GM21360 (cell line): ENCODE measurements around the gene RNF186.
A peak's percentile ranks its signal among the peaks of the same experiment; 100 is the strongest.
"Not testable (repeated sequence)": the region's sequence is repeated elsewhere in the genome, so short reads cannot be mapped to it uniquely, and the experiment has no call there.

Experiments used
- ATAC-seq: cut with Tn5 transposase; IDR thresholded peaks from one replicate; pipeline ENCODE4 v1.9.1; 2021; ENCODE audit warnings: mild to moderate bottlenecking, moderate library complexity; ENCODE audit not compliant: unreplicated experiment

The RNF186 gene

DNA sequence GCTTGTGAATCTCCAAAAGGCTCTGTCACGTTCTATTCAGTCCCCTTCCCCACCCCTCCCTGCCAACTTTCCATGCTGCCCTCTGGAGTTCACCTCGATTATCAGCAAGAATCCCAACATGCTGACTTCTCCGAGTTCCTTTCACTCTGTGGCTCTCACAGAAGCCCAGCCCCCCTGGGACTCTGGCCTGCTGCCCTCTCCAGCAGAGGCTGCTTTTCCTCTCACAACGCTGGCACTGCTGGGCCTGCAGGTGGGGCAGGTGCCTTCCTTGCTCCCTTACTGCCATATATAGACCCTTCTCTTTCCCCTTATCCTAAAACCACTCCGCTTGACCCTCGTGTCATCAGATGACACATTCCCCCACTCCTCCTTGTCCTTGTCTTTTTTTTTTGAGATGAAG, 10.2 kb upstream of the RNF186 start:
- ATAC-seq = no peak

DNA sequence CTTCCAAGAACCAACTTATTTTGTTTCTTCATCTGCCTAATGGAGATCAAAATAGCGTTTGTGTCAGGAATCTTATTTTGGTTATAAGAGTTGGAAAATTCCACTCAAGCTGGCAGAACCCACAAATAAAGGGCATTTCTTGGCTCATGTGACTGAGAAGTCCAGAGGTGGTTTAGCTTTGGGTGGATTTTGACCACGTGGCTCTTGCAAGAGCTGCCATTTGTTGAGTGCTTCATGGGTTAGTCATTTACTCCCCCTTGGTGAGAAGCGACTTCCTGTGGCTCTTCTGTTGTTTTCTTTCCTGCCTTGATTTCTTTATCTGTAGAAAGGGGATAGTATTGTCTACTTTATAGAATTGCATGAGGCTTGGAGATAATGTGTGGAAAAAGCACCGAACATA, 9.5 kb upstream of the RNF186 start:
- no peak for ATAC-seq

DNA sequence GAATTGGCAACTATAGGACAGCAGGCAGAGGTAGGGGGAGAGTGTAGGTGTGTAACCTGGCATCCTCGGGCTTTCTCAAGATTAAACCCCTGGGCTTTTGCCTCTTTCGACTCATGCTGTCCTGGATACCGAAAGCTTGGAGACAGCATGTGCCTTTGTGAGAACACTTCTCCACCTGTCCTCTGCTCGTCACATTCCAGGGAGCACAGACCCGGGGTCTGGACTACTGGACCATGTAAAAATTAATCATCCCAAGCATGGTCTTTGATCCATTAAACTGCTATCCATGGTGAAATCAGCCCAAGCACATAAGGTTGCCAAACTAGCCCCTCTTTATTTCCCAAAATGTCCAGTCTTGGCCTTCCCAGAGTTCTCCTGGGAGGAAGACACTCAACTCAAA, 9.0 kb upstream of the RNF186 start:
- ATAC-seq = no peak

DNA sequence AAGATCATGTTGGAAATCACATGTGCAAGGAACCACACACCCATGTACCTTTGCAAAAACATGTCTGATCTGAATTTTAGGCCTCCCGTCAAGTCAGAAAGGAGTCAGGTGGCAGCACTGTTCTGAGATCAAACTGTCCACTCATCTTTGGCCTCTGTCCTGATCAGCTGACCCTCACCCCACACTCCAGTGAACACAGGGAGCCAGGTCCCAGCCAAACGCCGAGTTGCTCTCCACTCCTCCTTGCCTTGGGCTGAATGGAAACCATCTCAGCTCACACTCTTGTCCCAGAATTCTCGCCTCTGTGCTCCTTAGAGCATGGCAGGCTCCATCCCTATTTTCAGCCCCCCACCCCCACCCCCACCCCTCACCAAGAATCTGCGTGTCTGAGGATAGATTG, 4.6 kb upstream of the RNF186 start:
- no peak for ATAC-seq

DNA sequence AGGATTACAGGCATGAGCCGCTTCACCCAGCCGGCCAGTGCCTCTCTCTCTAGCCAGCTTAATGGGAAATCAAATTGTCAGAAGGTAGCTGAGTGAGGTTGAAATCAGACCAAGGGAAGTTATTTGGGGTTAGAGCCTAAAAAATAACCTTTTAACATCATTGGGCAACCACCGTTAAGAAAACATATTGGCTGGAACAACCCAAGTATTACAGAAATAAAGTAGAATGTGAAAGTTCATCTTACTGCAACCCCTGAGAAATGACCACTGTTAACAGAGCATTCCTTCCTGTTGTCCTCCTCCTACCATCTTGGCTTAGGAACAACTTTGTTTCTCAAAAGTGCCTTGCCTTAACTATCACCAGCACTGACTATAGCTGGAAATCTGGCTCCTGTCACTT, 3.2 kb upstream of the RNF186 start:
- ATAC-seq = no peak

DNA sequence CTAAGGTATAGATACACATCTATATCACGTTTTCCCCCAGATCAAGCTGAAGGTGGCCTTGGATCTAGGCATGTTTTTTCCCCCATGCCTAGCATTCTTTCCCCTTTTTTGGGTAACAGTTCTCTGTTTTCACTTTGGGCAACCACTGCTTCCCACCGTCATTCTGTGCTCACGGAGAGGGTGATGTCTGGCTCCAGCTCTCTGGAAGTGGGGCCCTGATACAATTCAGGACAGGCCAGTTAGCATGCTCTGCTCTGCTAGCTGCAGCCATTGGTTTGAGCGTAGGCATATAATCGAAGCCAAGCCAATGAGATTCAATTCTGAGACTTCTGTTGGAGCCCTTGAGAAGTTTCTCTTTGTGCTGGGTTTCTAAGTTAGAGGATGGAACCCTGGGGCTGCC, 2.1 kb upstream of the RNF186 start:
- ATAC-seq = no peak

DNA sequence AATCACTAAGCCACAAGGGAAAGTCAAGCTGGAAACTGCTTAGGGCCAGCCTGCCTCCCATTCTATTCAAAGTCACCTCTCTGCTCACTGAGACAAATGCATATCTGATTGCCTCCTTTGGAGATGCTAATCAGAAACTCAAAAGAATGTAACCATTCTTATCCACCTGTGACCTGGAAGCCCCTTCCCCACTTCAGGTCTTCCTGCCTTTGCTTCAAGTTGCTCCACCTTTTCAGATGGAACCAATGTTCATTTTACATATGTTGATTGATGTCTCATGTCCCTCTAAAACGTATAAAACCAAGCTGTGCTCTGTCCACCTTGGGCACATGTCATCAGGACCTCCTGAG, 1.6 kb upstream of the RNF186 start:
- ATAC-seq = not testable (repeated sequence)

DNA sequence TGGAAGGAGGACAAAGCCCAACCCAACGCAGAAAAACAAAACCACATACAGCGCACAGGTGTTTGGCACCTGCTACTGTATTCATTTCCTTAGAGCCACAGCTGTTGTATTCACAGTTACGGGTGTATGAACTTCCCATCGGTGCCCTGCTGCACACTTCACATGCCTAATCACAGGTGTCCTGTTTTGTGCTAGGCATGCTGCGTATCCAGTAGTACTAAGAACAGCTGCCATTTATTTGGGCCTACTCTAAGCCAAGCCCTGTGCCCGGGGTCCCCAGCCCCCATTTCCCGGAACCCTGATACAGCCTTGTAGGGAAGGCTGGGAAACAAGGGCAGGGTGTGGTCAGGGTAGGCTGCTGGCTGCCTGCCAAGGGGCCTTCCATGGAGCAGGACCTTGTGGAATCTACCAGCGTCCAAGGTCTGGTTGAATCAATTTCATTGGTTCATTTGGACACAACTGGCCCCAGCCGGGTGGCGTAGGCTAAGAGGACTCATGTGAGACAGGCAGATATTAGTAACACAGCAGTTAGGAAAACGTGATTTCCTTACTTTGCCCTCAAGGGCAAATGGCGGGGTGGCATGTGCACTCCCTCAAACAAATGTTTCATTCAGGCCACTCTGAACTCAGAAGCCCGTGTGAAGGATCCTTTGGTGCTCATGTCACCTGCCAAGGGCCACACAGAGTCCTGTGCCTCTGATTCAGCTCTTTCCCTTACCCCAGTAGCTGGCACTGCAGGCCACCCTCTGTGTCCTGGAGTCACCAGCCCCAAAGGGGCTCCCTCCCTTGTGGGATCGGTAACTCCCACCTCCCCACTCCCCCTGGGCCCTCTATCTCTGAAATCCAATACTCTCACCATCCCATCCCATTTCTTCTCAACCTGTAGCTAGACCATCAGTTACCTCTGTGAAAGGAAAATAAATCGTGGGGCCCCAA, 986 bp upstream of the RNF186 start:
- no peak for ATAC-seq

DNA sequence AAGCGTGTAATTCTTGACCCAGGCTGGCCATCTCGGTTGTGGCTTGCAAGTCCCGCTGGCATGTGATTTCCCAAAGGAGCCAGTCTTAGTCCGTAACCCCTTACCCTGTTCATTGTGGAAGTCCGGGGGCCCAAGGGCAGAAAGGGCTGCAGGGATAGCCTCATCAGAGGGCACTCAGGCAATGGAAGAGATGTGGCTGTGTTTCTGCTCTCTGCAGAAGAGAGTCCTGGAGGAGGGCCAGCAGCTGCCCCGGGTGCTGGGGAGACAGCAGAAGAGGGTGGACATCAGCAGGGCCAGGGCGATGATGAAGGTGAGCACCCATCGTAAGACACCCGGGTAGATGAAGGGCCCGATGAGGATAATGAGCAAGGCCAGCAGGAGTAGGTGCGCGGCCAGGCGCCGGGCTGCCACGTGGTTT, 830 bp downstream of the RNF186 start:
- ATAC-seq = no peak

DNA sequence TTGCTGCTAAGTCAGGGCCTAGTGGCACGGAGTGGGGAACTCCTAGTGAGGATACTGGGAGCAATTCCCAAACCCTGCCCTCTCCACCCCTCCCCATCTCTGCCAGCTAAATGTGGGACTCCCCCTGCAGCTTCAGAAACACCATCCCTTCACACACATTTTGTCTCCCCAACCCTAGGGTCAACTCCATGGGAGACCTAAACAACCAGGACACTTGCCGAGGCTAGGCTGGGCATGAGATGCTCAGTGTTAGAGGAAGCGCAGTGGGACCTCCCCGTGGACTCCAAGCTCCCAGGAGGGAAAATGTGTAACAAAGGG, 1.5 kb downstream of the RNF186 start:
- ATAC-seq = no peak

DNA sequence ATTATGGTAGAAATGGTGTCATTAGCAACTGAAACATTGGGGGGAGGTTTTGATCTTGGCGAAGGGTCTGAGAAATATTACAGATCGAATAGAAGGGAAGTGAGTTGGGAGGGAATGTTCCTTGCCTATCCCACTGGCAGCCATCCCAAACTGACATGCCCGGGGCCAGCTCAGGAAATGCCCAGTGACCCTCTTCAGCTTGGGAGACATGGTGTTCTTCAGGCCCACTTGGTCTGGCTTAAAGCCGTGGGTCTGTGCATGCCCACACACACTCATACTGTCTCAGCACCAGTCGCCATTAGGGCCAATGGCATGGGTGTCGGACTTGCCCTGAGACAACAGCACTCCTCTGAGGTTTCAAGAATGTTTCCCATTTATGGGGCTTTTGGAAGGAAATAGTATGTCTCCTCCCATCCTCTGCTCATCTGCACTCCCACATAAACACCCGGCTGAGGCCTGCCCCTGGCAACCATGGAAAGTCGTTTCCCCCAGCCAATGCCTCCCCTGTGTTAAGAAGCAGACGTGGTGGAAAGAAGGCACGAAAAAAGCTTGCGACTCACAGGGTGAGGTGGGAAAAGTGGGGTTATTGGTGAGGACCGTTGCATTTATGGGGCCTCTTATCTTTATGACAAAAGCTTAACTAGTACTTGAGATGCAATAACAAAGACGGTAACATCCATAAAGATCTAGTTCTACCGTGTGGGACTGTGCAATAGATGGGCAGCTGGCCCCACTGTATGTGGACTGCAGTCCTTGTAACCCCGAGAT, 2.0 kb downstream of the RNF186 start:
- ATAC-seq = no peak

DNA sequence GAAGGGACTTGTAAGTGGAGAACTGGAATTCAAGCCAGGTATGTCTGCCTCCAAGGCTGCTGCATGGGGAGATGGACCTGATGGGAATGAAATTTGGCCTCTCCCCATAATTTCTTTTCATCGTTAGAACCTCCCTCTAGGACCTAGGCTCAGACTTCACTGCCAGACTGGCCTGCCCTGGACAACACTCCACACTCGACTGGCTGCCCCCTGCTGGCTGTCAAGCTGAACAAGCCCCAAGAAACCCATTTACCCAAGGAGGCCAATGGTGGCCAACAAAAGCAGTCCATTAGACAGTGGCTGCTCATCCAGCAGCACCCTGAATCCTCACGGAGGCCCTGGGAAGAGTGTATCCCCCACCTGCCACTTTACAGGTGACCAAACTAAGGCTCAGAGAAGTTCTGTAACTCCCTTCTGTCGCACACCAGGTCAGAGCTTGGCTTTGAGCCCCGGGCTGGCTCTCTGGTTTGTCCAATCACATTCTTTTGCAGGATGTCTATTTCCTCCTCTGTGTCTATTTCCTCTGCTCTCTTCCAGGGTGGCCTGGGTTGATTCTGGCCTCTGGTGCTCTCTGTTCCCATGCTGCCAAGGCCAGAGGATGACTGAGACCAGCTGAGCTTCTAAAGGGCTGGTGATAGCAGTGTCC, 3.8 kb downstream of the RNF186 start:
- ATAC-seq = no peak

DNA sequence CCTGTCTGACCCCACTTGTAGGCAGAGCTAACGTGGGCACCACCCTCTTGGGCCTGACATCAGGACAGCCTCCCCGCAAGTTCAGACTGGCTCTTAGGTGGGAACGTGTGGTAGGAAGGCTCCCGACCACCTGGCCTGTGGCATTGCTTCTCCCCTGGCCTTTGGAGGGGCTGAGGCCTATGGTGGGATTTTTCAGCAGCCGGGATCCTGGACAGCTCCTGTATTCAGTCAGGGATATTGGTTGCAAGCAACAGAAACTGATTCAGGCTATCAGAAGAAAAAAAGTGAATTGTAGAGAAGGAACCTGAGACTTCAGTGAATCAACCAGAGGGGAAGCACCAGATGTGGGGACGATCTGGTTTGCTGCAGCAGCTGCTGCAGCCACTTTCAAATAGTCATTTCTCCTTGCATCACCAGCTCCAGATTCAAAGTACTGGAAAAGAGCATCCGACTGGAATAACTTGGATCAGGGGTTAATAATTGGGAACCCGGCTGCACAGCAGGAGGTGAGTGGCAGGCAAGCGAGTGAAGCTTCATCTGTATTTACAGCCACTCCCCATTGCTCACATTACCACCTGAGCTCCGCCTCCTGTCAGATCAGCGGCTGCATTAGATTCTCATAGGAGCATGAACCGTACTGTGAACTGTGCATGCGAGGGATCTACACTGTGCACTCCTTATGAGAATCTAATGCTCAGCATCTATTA, 5.9 kb downstream of the RNF186 start:
- ATAC-seq = no peak

DNA sequence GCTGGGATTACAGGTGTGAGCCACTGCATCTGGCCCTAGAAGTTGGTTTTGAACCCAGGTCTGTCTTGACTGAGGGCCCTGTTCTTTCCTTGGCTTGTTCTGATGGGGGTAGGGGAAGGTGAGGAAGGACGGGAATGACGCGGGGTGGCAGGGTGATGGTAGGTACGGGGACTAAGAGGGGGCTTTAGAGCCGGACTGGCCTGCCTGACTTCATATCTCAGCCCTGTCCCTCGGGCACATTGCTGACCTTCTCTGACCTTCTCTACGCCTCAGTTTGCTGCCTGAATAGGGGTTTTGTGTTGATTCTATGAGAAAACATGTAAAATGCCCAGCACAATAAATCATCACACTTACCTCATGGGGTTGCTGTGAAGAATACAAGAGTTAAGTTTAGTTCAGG, 6.7 kb downstream of the RNF186 start:
- ATAC-seq = no peak

DNA sequence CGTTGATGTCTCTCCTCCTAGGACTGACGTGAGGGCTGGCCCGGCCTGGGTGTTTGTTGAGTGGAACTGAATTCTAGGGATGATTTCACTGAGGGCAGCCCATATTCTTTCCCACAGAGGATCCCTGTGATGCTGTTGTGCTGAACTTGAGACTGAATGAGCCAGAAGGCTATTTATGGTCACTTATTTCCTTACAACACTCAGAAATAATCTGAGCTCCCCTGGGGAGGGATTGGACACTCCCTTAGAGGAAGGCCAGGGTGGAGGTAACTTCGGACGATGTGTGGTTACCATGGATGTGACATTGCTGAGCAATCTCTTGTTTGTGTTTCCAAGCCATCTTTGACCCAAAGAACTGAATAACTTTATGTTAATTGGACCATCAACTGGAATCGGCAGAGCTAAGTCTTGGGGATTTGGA, 10.2 kb downstream of the RNF186 start:
- no peak for ATAC-seq

DNA sequence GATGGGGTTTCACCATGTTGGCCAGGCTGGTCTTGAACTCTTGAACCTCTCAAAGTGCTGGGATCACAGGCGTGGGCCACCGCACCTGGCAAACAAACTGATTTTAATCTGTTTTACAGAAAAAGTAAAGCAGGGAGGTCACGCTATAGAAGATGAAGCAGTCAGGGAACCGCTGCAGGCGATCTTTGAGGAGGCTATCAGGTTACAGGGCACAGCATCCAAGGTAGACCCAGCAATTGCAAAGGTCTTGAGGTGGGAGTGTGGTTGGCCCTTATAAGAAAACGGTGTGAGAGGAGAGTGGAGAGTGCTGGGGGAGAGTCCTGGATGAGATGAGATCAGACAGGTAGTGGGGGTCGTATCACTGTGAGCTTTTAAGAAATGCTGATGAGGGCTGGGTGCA, 12.8 kb downstream of the RNF186 start:
- no peak for ATAC-seq

DNA sequence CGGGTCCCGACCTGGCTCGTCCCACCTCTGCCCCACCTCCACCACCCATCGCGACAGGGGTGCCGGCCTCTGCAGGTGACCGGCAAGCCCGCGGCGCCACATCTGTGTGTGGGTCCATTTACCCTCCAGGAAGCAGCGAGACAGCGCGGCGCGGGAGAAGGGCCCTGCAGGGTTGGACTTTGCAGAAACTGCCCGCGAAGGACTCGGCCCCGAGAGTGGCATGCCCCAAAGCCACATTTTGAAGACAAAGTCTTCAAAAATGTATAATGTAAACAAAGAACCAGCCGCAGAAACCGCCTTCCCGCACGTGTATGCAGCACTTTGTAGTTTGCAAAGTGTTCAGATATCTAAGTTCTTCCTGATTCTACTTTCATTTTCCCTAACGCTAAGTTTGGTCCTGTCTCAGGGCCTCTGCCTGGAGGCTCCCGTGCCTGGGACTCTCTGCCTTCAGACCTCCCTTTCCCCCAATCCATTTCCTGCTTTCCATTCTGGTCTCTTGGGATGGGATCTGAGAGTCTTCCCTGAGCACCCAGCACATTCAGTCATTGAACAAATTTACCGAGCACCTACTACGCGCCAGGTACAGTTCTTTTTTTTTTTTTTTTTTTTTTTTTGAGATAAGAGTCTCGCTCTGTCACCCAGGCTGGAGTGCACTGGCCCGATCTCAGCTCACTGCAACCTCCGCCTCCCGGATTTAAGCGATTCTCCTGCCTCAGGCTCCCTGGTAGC, 14.8 kb downstream of the RNF186 start:
- ATAC-seq = peak; percentile 36

DNA sequence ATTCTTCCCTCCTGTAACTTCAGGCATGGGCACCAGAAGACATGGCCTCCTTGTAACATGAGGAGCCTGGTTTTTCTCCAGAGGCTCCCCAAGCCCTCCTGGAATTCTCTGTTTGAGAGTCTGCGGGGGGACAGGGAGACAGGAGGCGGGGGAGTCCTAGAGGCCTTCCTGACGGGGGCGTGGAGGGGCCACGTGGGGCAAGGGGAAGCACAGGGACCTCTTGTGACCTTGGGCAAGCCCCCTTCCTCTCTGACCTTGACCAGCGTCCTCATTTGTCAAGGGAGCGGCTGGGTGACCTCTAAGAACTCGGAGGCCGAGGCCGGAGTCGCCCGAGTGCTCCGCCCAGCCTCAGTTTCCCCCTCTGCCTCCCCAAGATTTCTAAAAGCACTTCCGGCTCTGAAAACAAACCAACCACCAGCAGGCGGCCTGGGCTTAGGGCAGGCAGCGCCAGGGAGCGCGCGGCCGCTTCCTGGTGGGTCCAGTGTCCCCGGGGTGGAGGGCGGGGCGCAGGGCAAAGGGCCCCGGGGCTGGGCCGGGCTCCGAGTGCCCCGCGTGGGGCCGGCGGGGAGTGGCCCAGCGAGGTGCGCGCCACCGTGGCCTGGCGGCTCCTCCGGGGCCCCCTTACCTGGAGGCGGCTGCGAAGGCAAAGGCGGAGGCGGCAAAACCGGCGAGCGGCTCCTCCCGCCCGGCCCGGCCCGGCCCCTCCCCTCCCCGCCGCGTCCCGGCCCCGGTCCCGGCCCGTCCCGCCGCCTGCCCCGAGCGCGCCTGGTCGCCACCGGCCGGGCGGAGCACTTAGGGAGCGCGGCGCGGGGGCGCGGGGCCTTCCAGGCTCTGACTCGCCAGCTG, 15.6 kb downstream of the RNF186 start, which contains the start of gene TMCO4:
TSS of gene TMCO4 (minus strand) at position 687 of the 846 bp plus-strand sequence. CDS start 19,158 bp downstream, outside the sequence.
- ATAC-seq = peak; percentile 67

DNA sequence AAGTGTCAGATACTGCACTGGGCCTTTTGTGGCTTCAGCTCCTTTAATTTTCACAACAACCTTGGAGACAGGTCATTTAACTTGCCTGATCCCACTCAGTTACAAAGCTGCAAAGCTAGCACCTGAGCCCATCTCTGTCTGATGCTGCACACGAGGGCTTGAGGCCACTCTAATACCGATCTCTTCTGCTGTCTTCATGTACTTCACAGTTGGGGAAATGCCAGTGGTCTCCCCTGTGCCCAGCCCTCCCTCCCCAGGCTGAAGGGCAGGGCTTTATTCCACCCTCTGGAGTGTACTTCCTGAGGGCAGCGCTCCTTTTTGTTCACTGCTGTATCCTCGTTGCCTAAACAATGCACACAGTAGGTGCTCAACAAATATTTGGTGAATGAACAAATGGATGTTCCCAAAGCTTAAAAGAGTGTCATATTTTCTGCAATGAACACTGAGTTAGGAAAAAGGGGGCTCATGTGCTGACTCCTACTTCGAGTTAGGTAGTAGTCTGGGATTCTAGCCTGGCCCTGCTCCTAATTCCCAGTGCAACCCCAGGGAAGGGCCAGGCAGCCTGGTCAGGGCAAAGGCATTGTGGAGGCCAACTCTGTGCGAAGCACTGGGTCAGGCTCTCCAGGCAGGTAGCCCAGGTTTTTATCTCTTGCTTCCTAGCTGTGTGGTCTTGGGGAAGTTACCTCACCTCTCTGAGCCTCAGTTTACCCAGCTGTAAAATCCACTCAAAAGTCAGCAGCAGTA, 16.4 kb downstream of the RNF186 start:
- ATAC-seq = no peak
